Measurements from ENCODE around the gene TMPRSS4. TPM values are rescaled to one million over a fixed set of nuclear protein-coding genes. Genes with fewer than 3 reads are reported as not detected.

The TMPRSS4 gene
- total RNA-seq, 1 donor from 2014 or later, result not detected

DNA sequence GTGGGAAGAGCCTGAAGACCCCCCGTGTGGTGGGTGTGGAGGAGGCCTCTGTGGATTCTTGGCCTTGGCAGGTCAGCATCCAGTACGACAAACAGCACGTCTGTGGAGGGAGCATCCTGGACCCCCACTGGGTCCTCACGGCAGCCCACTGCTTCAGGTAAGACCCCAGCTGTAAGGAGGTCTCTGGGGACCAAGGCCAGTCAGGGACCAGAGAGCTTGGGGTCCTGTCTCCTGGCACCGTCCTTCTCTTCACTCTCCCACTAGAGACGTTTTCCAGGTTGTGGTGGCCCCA is 34.8 kb downstream of the TMPRSS4 start:
- Histone ChIP-seq H3K4me3 (ENCODE audit: insufficient read depth, low read depth, low read length) (no peak overlapping the region), H2AFZ (ENCODE audit: low read depth, low read length) (no peak overlapping the region), H3K9ac (ENCODE audit: low read length) (no peak overlapping the region), H3K36me3 (ENCODE audit: insufficient read depth, low read length) (no peaks in the 10 kb centered on the region), H3K4me1 (ENCODE audit: insufficient read depth, low read length) (no peaks in the 10 kb centered on the region), H3K79me2 (ENCODE audit: insufficient read depth, low read length) (no peaks in the 10 kb centered on the region), H4K20me1 (ENCODE audit: insufficient read depth, low read length) (no peaks in the 10 kb centered on the region), H3K9me3 (ENCODE audit: insufficient read depth, low read depth, low read length) (no peaks in the 10 kb centered on the region), H3K4me2 (ENCODE audit: low read length) (no peak overlapping the region), H3K27ac (ENCODE audit: low read depth, low read length) (no peak overlapping the region), H3K27me3 (ENCODE audit: insufficient read depth, low read length) (no peaks in the 10 kb centered on the region)
- no peak for DNase-seq (ENCODE audit: low read depth)
- no peaks in the 10 kb centered on the region for H3K9me3 Mint-ChIP-seq (ENCODE audit: unreplicated experiment)
- TF ChIP-seq, protein P1, sequence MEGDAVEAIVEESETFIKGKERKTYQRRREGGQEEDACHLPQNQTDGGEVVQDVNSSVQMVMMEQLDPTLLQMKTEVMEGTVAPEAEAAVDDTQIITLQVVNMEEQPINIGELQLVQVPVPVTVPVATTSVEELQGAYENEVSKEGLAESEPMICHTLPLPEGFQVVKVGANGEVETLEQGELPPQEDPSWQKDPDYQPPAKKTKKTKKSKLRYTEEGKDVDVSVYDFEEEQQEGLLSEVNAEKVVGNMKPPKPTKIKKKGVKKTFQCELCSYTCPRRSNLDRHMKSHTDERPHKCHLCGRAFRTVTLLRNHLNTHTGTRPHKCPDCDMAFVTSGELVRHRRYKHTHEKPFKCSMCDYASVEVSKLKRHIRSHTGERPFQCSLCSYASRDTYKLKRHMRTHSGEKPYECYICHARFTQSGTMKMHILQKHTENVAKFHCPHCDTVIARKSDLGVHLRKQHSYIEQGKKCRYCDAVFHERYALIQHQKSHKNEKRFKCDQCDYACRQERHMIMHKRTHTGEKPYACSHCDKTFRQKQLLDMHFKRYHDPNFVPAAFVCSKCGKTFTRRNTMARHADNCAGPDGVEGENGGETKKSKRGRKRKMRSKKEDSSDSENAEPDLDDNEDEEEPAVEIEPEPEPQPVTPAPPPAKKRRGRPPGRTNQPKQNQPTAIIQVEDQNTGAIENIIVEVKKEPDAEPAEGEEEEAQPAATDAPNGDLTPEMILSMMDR (IDR thresholded peaks at IDR 0.05; ENCODE audit: insufficient read depth, low read depth, low read length), result no peak
- no peak for TF ChIP-seq EZH2 (IDR thresholded peaks at IDR 0.05; ENCODE audit: insufficient read depth, low read length)
- H3K4me1 Mint-ChIP-seq (ENCODE audit: low read depth, unreplicated experiment), result peaks cover 7% of the 10 kb centered on the region
- no peak for FAIRE-seq
- no peaks in the 10 kb centered on the region for H3K36me3 Mint-ChIP-seq (ENCODE audit: low read depth, unreplicated experiment)
- H3K27ac Mint-ChIP-seq (ENCODE audit: unreplicated experiment), result no peak overlapping the region
- peaks cover 29% of the 10 kb centered on the region for H3K27me3 Mint-ChIP-seq (ENCODE audit: low read depth, unreplicated experiment)
- H3K4me3 Mint-ChIP-seq (ENCODE audit: unreplicated experiment), result no peak overlapping the region

DNA sequence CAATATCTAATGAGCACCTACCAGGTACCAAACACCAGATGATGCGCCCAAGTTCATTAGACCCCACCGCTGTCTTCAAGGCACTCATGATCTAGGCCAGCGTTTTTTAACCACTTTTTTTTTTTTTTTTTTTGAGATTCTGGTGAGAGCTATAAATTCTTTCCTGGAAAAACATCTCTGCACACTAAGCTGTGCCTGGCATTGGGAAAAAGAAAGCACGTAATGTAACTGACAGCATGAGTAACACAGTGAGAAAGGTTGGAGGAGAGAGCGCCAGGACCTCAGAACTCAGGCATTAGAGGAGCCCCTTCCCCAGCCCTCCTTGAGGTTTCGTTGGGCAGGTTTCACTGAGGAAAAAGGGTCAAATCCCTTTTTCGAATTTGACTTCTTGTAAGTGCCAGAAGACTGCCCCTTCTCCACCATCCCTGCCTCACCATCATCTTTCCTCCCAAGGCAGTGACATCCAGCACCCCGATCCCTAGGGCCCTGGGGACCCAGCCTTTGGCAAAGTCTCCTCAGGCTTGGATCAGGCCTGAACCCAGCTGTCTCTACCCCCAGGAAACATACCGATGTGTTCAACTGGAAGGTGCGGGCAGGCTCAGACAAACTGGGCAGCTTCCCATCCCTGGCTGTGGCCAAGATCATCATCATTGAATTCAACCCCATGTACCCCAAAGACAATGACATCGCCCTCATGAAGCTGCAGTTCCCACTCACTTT is 36.0 kb downstream of the TMPRSS4 start:
- H3K4me3 ChIP-seq (ENCODE audit: insufficient read depth, low read depth, low read length), result no peak overlapping the region
- no peaks in the 10 kb centered on the region for H3K36me3 ChIP-seq (ENCODE audit: insufficient read depth, low read length)
- H3K79me2 ChIP-seq (ENCODE audit: insufficient read depth, low read length), result no peaks in the 10 kb centered on the region
- H4K20me1 ChIP-seq (ENCODE audit: insufficient read depth, low read length), result no peaks in the 10 kb centered on the region
- H2AFZ ChIP-seq (ENCODE audit: low read depth, low read length), result no peak overlapping the region
- DNase-seq (ENCODE audit: low read depth) (no peak), FAIRE-seq (no peak)
- H3K4me1 Mint-ChIP-seq (ENCODE audit: low read depth, unreplicated experiment), result peaks cover 7% of the 10 kb centered on the region
- H3K4me1 ChIP-seq (ENCODE audit: insufficient read depth, low read length), result no peaks in the 10 kb centered on the region
- no peak overlapping the region for H3K4me2 ChIP-seq (ENCODE audit: low read length)
- H3K9me3 Mint-ChIP-seq (ENCODE audit: unreplicated experiment), result no peaks in the 10 kb centered on the region
- no peak for TF ChIP-seq EZH2 (IDR thresholded peaks at IDR 0.05; ENCODE audit: insufficient read depth, low read length)
- TF ChIP-seq, protein P1 (IDR thresholded peaks at IDR 0.05; ENCODE audit: insufficient read depth, low read depth, low read length), result no peak
- peaks cover 36% of the 10 kb centered on the region for H3K27me3 Mint-ChIP-seq (ENCODE audit: low read depth, unreplicated experiment)
- H3K27me3 ChIP-seq (ENCODE audit: insufficient read depth, low read length), result no peaks in the 10 kb centered on the region
- no peak overlapping the region for H3K9ac ChIP-seq (ENCODE audit: low read length)
- no peak overlapping the region for H3K27ac ChIP-seq (ENCODE audit: low read depth, low read length)
- no peaks in the 10 kb centered on the region for H3K9me3 ChIP-seq (ENCODE audit: insufficient read depth, low read depth, low read length)
- H3K36me3 Mint-ChIP-seq (ENCODE audit: low read depth, unreplicated experiment), result no peaks in the 10 kb centered on the region
- H3K27ac Mint-ChIP-seq (ENCODE audit: unreplicated experiment), result no peak overlapping the region
- H3K4me3 Mint-ChIP-seq (ENCODE audit: unreplicated experiment), result no peak overlapping the region

DNA sequence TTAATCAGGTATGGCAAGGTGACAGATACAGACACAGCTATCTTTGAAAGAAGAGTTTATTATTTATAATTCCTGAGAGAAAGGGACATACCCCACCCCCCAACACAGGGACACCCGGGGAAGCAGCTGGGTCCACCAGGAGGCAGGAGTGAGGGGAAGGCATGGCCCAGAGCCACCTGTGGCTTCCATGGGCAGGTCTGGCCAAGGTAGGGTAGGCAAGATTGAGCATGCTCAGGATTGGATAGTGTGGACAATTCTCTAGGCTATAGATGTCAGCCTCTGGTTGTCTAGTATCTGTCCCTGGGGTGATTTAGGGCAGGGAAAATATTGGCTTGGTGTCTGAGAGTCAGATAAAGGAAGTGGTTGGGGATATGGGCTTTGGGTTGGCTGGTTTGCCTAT is 37.4 kb downstream of the TMPRSS4 start:
- no peak for DNase-seq (ENCODE audit: low read depth)
- H3K79me2 ChIP-seq (ENCODE audit: insufficient read depth, low read length), result no peaks in the 10 kb centered on the region
- peaks cover 46% of the 10 kb centered on the region for H3K27me3 Mint-ChIP-seq (ENCODE audit: low read depth, unreplicated experiment)
- no peaks in the 10 kb centered on the region for H3K9me3 ChIP-seq (ENCODE audit: insufficient read depth, low read depth, low read length)
- H3K4me3 ChIP-seq (ENCODE audit: insufficient read depth, low read depth, low read length), result no peak overlapping the region
- H3K4me1 ChIP-seq (ENCODE audit: insufficient read depth, low read length), result no peaks in the 10 kb centered on the region
- no peak overlapping the region for H3K4me2 ChIP-seq (ENCODE audit: low read length)
- no peaks in the 10 kb centered on the region for H4K20me1 ChIP-seq (ENCODE audit: insufficient read depth, low read length)
- peaks cover 2% of the 10 kb centered on the region for H3K4me1 Mint-ChIP-seq (ENCODE audit: low read depth, unreplicated experiment)
- no peak for TF ChIP-seq EZH2 (IDR thresholded peaks at IDR 0.05; ENCODE audit: insufficient read depth, low read length)
- TF ChIP-seq, protein P1 (IDR thresholded peaks at IDR 0.05; ENCODE audit: insufficient read depth, low read depth, low read length), result no peak
- H3K9me3 Mint-ChIP-seq (ENCODE audit: unreplicated experiment), result no peaks in the 10 kb centered on the region
- H2AFZ ChIP-seq (ENCODE audit: low read depth, low read length), result no peak overlapping the region
- no peak overlapping the region for H3K27ac Mint-ChIP-seq (ENCODE audit: unreplicated experiment)
- H3K27me3 ChIP-seq (ENCODE audit: insufficient read depth, low read length), result no peaks in the 10 kb centered on the region
- FAIRE-seq, result no peak
- no peaks in the 10 kb centered on the region for H3K36me3 ChIP-seq (ENCODE audit: insufficient read depth, low read length)
- H3K27ac ChIP-seq (ENCODE audit: low read depth, low read length), result no peak overlapping the region
- no peak overlapping the region for H3K9ac ChIP-seq (ENCODE audit: low read length)
- no peak overlapping the region for H3K4me3 Mint-ChIP-seq (ENCODE audit: unreplicated experiment)
- no peaks in the 10 kb centered on the region for H3K36me3 Mint-ChIP-seq (ENCODE audit: low read depth, unreplicated experiment)

All from astrocyte (in vitro differentiated cells and primary cell).